GM19324 (cell line): Measurements from ENCODE around the gene COL5A3.
"Not testable (repeated sequence)": the region's sequence is repeated elsewhere in the genome, so short reads cannot be mapped to it uniquely, and the experiment has no call there.

Source experiments
- ATAC-seq: cut with Tn5 transposase; IDR thresholded peaks from one replicate; pipeline ENCODE4 v1.9.1; 2021; ENCODE audit warnings: mild to moderate bottlenecking, moderate library complexity; ENCODE audit not compliant: unreplicated experiment, low FRiP score

COL5A3 gene

GRCh38 chr19:10010247-10010691, at the start of gene COL5A3:
COL5A3 (minus strand) TSS chr19:10010504; CDS start chr19:10010385, 119 bp downstream.
- ATAC-seq, result no peak

- ATAC-seq, result no peak
These were observed 42.5 kb upstream of the COL5A3 start for GRCh38 chr19:10052602-10053360.

- no peak for ATAC-seq
These were observed 39.3 kb upstream of the COL5A3 start for GRCh38 chr19:10049626-10050025.

GRCh38 chr19:10045371-10045770, 35.1 kb upstream of the COL5A3 start:
- ATAC-seq, result no peak

- ATAC-seq, result no peak
These were observed 34.1 kb upstream of the COL5A3 start for GRCh38 chr19:10044390-10044789.

GRCh38 chr19:10043286-10043927, 33.1 kb upstream of the COL5A3 start:
- ATAC-seq, result no peak

- ATAC-seq, result no peak
These were observed 27.5 kb upstream of the COL5A3 start for GRCh38 chr19:10037809-10038208.

GRCh38 chr19:10037367-10037766, 27.1 kb upstream of the COL5A3 start:
- no peak for ATAC-seq

GRCh38 chr19:10036601-10037071, 26.3 kb upstream of the COL5A3 start:
- no peak for ATAC-seq

- ATAC-seq, result no peak
These were observed 23.3 kb upstream of the COL5A3 start for GRCh38 chr19:10033614-10034013.

GRCh38 chr19:10027158-10027997, 17.1 kb upstream of the COL5A3 start:
- ATAC-seq, result no peak

GRCh38 chr19:10026744-10027143, 16.4 kb upstream of the COL5A3 start:
- ATAC-seq, result no peak

- ATAC-seq, result not testable (repeated sequence)
These were observed 12.8 kb upstream of the COL5A3 start for GRCh38 chr19:10023096-10023495.

GRCh38 chr19:10021863-10022262, 11.6 kb upstream of the COL5A3 start:
- no peak for ATAC-seq

GRCh38 chr19:10021446-10021845, 11.1 kb upstream of the COL5A3 start:
- ATAC-seq, result no peak

GRCh38 chr19:10020851-10021250, 10.5 kb upstream of the COL5A3 start:
- ATAC-seq, result no peak

GRCh38 chr19:10019246-10019645, 8.9 kb upstream of the COL5A3 start:
- ATAC-seq, result no peak

GRCh38 chr19:10018786-10019185, 8.5 kb upstream of the COL5A3 start:
- no peak for ATAC-seq

GRCh38 chr19:10018263-10018662, 8.0 kb upstream of the COL5A3 start:
- ATAC-seq, result no peak

GRCh38 chr19:10013834-10014618, 3.7 kb upstream of the COL5A3 start:
- ATAC-seq, result no peak
